ENCODE data around the gene RGS3.

RGS3 gene

DNA sequence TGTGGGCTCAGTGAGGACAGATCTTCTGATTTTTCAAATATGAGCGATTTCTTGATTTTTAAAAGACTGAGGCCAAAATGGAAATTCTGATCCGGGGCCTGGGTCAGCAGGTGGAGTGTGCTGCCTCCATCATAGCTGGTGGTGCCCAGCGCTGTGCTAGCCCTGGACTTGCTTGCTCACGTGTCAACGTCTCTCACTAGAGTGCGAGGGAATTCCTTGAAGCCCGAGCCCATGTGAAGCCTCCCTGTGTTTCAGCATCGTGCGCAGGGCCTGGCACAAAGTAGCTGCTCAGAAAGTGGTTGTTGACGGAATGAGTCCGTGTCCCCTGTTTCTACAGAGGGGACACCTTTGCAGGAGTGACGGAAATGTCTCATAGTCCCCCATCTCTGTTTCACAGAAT is 50.5 kb downstream of the RGS3 start:
- no peak for FAIRE-seq

DNA sequence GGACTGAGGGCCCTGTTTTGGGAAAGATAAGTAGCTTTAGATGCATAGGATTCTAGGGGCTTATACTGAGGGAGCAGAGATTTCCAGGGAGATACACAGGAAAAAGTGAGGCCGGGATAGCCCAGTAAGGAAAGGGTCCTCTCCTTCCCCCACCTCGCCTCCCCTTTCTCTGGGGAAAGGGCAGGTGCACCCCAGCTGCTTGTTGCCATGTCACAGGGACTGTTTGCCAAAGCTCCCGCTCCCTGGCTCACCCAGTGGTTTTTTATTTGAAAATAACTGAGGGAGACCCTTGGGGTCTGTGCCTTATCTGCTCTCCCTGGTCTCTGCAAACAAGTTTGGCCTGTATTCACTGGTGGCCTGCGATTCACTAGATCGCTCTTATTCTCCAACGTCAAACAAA is 51.2 kb downstream of the RGS3 start:
- no peak for FAIRE-seq

DNA sequence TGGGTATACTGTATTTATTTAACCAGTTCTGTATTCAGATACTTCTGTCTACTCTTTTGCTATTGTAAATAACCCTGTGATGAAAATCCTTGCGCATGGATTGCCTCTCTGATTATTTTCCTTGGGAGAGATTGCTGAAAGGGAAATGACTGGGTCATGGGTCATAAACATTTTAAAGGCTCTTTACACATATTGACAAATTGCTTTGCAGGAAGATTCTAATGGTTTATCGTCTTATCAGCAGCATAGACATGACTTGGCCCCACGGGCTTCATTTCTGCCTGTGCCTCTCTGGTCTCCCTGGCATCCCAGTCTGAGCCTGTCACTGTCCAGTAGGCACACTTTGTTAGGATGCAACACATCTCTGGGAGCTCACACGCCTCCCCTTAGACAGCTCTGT is 52.3 kb downstream of the RGS3 start:
- FAIRE-seq: no peak

DNA sequence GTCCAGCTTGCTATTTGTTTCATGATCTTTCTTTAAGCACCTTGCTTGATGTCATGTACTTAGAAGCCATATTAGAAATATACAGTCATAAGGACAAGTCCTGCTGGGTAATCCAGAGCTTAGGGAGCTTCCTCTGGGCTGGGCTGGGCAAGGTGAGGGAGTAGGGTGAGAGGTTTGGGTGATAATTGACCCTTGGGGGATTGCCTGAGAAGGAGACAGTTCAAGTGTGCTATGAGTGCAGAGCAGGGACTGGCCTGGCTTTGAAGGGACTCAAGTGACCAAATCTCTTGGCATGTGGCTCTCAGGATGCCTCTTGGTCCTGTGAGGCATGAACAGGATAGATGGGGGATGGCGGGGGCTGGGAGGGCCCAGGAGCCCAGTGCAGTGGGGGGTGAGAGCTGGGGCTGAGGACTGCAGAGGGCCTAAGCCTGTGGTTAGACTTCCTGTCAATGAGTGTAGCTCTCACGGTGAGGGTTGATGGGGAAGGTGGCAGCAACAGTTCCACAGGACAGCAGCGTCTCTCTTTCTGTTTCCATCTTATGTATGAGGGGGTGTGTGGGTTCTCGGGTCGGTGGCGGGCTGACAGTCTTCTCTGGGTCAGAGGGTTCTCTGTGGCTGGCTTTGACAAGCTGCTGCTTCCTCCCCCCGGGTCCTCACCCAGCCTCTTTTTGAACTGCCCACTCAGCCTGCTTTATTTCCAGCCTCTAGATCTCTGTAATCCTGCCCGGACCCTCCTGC is 53.5 kb downstream of the RGS3 start:
- FAIRE-seq: no peak

DNA sequence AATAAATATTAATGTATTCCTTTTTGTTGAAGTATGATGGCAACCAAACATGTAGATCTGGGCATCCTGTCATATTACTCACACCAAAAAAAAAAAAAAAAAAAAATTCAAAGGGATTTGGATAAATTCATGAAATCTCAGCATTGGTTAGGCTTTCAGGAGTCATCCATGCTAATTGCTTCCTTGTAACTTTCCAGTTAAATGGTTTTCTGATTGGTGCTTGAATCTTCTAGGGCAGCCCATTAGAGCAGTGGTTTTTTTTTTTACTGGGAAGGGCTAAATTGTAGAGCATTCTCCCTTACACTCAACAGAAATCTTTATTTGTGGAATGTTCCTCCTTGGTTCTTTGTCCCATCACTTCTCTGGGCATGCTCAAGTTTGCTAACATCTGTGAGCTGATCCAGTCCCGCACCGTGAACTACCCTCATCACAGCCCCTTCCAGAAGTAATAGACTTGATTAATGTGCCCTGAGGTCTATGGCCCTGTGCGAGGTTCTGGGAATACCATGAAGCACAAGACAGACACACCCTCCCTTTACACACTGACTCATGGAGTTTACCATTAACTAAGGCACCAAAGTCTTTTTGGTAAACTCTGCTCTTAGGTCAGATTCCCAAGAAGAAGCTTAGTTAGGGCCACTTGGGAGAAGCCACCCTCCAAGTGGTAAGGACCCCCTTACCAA is 56.0 kb downstream of the RGS3 start:
- FAIRE-seq: no peak

DNA sequence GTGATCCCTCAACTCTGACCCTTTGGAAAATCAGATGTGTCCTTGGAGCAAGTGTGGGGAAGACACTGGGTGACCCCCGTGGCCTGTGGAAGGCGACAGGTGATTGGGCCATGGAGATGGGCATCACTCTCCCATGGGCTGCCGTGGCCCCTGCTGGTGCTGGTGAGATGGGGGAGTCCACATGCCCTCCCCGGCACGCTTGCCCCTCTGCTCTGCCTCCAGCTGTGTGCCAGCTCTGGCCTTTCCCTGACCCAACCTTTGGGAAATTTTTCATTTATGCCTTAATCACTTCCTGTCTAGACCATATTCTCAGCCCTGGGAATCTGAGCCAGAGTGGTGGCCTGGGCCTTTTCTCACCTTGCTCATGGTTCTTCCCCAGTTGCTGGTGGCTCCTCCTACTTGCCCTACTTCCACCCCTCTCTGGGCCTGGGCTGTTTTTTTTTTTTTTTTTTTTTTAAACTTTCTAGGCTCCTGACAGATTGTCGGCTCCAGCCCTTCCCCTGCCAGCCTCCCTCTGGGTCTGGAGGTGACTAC is 56.6 kb downstream of the RGS3 start:
- no peak for FAIRE-seq

DNA sequence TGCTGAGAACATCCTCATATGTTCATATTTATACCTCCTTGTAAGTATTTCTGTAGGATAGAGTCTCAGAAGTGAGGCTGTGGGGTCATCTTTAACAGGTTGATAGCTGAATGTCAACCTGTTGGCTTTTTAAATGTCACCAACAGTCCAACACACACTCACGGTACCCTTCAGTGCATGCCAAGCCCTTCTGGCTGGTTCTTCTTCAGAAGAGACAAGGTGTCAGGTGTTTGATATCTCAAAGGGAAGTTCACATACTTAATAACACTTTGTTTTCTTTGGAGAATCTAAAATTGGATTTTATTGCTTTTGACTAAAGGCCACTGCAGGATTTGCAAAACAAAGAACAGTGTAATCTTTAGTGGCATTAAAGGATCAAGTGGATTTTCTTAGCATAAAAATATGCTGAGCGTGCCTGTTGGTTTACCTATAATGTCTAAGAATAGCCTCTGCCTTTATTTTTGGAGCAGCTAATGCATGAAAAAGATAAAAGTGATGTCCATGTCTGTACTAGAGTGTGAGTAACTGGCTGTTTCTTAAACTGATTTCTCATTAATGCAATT is 58.2 kb downstream of the RGS3 start:
- no peak for FAIRE-seq

DNA sequence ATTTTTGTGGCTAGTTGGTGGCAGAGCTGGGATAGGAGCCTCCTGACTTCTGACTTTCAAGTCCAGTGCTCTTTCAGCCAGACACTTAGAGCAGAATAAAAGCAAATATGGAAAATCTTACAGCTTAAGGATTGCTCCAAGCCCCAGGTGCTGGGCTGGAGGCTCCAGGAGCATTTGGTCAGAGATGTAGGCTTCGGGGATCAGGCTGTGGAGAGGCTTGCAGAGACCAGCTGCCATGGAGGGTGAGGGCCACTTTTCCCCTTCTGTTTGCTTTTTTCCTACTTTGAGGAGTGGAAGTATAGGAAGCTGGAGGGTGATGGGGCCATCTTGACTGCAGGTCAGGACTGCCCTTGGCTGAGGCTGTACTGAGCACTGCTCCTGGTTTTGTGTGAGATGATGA is 58.9 kb downstream of the RGS3 start:
- no peak for FAIRE-seq

DNA sequence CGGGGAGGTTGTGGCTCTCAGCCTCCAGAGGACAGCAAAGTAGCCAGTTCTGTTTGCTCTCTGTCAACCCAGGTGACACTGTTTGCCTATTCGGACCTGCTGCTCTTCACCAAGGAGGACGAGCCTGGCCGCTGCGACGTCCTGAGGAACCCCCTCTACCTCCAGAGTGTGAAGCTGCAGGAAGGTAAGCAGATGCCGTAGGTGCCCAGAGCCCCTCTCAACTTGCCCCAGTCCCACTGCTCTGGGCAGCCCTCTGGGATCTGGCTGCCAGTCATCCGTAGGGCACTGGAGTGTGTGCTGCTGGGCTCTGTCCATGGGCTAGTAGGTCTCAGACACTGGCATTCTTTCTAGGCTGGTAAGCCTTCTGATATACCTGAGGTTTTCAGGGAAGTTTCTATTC is 59.3 kb downstream of the RGS3 start:
- FAIRE-seq: no peak

DNA sequence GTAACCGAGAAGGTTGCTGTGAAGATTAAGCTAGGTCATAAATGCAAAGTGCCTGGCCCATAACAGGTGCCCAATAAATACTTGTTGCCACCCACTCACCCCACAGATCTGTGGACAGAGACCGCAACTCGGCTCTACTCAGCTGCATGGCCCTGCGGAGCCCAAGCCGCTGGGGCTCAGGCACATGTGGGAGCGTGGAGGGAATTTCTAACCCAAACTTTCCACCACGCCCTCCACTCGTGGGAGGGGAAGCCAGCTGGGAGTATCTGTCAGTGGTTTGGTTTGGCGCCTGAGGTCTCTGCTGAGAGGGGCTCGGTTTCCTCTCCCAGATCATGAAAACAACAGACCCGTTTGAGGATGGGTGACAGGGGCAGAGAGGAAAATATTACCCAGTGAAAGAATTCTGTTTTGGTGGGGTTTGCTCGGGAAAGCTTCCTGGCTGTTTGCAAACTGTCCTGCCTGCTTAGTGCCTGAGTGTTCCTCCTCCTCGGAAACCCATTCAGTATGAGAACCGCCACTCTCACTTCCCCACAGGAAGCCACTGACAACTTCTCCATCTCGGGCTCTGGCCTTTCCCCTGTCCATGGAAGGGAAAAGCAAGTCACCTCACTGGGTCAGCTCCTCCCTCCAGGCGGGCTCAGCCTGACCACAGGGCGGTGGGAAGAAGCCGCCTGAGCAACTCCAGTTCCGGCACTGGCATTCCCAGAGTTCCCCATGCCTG is 60.1 kb downstream of the RGS3 start:
- FAIRE-seq: no peak

DNA sequence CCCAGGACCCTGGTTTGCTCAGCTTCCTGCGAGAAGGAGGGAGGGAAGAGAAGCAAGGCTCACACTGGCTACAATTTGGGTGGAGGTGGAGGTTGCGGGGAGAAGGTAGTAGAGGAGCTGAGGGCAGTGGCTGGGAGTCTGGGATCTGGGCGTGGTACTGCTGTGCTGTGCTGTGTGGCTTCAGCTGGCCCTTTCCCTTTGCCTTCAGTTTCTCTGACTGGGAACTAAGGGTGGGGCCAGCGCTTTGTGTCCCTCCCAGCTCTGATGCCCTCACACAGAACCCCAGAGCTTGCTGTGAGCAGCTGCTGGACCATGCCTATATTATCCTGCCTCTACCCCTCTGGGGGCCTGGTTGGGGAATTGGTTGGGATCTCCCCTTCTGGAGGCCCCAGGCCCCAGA is 60.9 kb downstream of the RGS3 start:
- no peak for FAIRE-seq

DNA sequence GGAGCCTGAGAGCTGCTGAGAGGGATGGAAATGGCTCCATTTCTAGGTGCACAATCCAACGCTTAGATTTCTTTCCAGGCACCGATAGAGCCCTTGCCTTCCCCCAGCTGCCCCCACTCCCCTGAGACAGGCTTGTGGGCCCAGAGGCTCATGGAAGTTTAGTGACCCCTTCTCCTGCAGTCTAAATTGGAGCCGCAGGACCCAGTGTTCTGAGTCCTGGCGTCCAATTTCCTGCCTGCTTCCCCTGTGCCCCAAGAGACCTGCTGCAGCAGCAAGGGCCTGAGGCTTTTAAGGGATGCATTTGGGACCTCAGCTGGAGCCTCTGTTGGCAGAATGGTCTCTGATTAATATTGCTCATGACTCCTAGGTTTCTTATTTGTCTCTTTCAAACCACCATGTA is 61.7 kb downstream of the RGS3 start:
- no peak for FAIRE-seq

DNA sequence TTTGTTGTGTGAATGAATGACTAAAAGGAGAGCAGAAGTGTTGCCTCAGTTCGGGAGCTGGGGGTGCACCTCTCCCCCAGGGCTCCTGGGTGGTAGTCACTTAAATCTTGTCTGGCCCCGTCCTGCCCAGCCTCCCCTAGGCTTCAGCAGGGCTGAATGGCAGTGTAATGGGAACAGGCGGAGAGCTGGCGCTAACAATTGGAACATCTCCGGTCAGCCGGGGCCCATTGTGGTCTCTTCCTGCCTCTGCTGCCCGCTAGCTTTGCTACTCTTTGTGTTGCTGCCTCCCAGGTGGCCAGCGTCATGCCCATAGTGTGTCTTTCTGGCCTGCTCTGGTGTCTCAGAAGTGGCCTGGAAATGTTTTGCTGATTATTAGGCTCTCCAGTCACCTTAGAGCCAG is 62.3 kb downstream of the RGS3 start:
- FAIRE-seq: no peak

DNA sequence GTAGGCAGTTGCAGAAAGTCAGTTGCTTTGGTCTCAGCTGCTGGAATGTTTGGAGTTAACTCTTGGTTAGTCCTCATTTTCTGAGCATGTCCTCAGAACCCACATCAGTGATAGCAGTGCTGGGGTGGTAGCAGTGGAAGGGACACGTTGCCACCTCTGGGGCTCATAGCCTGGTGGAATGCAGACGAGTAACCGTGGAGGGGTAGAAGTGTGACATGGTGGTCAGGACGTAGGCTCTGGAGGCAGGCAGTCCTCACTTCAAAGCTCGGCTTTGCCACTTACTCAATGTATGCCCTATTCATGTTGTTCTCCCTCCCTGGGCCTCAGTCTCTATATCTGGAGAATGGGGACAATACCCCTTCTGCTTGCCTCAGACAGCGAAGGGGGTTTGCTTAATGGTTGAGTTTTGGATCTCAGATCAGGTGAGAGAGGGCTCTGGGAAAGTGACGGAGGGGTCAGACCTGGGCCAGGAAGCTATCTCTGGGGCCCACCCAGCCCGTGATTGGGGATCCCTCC is 62.8 kb downstream of the RGS3 start:
- no peak for FAIRE-seq

DNA sequence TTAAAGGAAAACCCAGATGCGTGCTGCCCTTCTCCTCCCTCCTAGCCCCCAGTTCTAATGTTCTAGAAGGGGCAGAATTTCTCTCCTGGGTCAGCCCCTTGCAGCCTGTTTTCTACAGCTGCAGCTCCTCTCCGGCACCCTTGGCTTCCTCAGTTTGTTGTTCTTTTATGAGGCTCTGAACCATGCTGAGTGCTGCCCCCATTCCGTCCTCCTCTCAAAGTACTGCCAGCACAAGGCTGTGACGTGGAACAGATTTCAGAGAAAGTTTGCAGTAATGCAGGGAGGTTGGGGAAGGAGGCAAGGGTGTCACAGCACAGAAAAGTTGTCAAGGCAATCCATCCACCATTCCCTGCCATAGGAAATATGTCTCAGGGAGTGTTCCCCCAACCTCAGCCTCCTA is 63.3 kb downstream of the RGS3 start:
- no peak for FAIRE-seq

DNA sequence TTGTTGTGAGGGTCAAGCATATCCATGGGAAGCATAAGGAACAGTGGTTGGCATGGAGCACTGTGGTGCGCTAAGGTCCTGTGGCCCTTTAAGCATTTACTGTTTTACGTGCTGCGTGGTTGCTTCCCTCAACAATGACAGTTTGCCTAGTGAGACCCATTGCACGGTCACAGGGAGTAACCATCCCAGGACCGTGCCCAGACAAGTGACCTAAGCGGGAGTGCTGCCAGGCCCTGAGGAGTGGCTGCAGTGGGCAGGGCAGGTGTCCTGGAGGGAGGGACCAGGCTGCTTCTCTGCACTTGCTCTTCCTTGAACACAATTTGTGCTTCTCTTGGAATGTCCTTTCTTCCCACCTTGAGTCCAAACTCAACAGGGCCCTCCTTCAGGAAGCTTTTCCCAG is 64.6 kb downstream of the RGS3 start:
- no peak for FAIRE-seq

DNA sequence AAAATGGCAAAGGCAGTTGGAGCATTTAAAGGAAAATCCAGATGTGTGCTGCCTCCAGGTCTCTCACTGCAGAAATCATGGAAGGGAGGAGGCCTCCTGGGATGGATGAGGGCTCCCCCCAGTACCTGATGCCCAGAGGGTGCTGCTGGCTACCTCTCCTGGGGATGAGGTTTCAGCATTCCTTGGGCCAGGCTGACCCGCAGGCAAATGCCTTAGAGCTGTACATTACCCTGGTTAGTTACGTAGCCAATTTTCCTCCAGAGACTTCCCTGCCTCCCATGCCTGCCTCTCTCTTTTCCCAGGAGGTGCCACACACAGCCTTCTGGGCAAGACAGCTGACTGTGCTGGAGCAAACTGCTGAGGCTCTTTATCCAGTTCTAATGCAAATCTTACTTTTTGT is 65.3 kb downstream of the RGS3 start:
- FAIRE-seq: no peak

DNA sequence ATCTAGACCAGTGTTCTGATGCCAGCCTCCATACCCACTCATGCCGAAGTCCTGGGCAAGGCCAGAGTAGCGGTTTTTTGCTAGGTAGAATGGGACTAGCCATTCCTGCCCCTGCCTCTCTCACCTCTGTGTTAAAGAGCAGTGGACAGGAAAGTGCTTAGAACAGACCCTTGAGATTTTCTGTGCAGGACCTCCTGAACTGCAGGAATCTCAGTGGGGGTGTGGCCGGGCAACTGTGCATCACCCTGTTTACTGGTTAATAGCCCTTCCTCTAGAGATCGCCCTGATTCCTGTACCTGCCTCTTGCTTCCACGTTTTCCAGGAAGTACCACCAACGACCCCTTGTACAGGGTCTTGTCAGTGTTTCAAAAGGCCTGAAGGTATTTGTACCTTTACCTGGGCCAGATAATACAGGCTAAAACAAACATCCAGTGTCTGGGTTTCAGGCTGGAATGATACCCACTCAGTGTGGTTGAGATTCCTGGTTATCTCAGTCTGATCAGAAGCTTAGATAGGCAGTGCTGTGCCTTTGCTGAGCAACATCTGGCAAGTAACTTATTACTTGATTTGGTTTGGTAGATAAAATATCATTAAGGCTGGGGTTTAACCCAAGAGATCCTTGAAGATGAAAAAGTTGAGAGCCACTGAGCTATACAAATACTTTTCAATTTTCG is 65.9 kb downstream of the RGS3 start:
- no peak for FAIRE-seq

DNA sequence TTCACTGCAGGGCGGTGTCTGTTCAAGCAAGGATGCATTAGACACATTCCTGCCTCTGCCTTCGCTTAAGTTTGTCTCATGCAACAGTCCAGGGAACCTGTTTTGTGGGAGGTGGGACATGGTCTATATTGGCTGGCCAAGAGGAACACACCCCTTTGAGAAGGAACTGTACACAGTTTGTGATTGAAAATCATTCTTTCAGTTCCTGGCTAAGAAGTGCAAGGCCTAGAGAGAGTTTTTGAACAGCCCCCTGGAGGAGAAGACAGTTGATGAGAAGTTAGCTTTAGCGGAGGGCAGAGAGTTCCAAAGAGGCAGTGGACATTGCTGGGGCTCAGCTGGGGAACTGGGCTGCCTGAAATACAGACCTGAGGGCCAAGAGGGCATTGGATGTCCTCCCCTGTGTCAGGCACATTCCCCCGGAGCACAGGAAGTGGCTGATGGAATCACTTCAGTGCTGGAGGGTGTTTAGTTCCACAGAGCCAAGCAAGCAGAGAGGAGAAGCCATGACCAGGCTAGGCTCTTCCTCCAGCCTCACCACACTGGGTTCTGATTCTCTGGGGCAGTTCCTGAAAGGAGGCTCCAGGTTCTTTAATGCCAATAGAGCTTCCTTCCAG is 66.6 kb downstream of the RGS3 start:
- FAIRE-seq: no peak

DNA sequence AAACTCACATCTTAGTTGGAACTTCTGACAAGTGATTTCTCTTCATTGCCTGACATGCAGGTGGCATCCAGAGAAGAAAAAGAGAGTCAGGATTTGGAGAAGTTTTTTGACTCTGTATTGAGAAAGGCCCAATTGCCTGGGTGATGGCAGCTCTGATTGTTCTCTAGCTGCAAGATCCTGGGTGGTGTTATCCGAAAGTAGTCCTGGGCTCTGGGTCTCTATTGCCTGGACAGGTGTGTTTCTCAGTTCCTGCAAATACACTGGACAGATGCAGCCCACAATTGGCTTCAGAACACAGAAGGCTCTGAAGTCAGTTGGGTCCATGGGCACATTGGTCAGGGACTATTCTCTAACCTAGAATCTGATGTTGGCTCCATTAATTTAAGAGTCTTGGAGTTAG is 67.4 kb downstream of the RGS3 start:
- FAIRE-seq: no peak

DNA sequence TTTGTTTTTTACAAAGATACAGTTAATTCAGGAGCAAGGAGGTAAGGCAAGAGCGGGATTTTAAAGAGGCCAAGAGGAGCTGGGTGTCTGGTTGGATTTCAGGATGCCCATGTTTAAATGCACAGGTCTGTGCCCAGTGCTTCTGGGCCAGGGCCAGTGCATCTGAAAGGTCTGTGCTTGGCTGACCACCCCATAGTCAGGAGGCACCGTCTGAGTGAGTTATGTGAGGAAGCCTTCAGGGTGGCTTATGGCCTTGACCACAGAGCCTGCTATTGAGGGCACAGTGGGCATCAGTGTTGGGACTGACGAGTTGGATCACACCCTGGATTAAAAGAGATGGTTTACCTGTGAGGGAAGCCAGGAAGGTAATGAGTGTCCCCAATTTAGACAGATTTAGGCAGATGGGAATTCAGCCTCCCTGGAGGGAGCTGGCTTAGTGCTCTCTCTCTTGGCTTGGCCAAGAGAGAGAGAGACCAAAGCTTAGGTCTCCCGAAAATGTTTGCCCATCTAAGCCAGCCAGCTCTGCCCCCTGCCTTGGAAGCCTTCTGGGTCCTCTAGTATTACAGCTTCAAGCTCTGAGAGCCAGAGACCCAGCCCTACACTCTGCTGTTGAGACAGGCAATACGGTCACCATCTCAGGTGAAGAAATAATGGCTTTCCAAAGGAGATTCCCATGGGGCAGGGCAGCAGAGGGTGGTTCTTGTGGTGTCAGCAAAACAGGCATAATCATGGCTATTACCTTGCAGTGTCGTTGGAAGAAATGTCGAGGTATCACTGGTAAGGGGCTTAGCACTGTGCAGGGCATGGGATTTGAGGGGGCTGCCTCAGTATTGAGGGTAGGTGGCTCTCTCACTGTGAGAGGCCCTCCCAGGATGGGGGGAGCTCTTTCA is 68.6 kb downstream of the RGS3 start:
- no peak for FAIRE-seq
